Posterior cingulate gyrus (tissue), 11 donors: ENCODE results near the gene JAZF1.

ENCODE experiments used
- DNase-seq, 10 donors: peaks; one replicate each; pipeline versions ENCODE4 v3.0.0 to v3.0.0-alpha.2; 2020 to 2021; ENCODE audit warnings: mixed read lengths in 3 of 10
- intact Hi-C: fragments of 100-400 bp; cut with DNase I; formaldehyde crosslinking; loops from one replicate; pipeline ENCODE4 v1.15.1; 2023

The JAZF1 gene

DNA sequence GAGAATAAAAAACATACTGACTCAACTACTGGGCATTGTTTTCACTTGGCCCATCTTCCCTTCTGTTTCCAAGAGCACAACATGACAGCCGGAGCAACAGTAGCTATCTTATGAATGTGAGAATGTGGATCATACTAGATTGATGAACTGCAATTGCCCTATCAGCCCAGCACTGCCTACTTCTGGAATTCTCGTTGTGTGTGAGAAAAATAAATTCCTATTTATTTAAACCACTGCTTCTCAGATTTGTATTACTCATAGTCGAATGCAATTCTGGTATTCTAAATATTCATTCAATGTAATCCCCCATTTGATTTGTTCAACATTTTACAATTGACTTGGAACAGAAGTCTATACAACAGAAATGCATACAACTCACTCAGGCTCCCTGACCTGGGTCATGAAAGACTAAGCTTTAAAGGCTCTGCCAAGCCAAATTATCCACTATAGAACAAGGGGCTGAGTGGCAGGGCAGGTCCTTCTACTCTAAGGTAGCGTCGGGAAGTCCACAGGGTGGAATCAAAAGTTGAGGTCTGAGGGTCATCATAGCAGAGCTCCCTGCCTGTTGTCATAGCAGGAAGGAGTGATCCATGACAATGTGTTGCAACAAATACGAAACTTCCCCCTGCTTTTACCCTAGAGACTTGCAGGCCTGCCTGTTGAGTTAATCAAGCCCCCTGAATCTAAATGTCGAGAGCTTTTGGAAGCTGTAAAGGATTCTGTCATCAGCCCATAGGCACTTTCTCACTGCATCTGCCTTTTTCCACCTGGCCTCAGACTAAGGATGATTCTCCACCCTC is 12.4 kb upstream of the JAZF1 start:
- intact Hi-C loops: no loop called here

DNA sequence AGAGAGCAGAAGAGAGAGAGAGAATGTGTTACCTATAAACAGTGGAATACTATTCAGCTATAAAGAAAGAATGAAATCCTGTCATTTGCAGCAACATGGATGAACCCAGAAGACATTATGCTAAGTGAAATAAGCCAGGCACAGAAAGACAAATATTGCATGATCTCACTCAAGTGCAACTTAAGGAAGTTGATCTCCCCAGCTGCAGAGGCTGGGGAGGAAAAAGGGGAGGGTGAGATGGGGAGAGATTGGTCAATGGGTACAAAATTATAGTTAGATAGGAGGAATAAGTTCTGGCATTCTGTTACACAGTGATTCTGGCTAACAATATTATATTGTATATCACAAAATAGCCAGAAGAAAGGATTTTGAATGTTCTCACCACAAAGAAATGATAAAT is 11.2 kb upstream of the JAZF1 start:
- intact Hi-C loops: no loop called here
- no peak for DNase-seq

More for the DNA sequence above, 12.4 kb upstream of the JAZF1 start:
- DNase-seq: no peak

DNA sequence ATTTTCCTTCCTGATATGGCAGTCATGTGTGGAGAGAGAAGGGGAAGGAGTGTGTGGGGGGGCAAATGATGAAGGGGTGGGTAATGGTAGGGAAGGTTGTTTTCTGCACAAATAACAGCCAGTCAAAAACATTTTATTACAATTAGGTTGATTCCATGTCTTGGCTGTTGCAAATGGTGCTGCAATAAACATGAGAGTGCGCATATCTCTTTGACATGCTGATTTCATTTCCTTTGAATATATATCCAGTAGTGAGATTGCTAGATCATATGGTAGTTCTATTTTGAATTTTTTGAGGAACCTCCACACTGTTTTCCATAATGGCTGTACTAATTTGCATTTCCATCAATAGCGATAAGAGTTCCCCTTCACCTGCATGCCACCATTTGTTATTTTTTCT is 10.6 kb upstream of the JAZF1 start:
- DNase-seq: no peak

DNA sequence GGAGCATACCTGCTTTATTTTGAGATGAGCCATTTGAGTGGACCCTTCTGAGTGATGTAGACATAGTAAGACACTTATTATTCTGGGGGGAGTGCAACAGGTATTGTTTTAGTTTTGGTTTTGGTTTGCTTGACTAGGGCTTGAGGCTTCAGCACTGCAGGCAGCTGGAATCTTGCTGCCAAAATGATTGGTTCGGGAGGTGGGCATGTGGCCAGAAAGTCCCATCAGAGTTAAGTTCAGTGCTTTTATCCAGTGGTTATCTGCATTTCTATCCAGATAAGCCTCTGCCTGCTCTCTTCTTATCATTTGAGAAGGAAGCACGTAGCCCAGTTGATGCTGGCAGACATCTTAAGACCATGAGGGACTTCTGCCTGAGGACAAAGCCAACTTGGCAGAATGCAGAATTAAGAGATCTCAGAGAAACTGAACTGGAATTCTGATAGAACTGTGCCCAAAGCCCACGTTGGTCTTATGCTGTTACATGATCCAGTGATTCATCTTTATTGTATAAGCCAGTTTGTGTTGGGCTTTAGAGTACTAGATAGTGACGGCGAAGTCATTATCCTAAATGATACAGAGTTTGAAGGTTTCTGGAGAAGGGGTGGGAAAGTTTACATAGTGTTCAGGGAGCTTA is 9.6 kb upstream of the JAZF1 start:
- intact Hi-C loops: no loop called here
- DNase-seq: no peak

More for the DNA sequence above, 10.6 kb upstream of the JAZF1 start:
- intact Hi-C loops: no loop called here

DNA sequence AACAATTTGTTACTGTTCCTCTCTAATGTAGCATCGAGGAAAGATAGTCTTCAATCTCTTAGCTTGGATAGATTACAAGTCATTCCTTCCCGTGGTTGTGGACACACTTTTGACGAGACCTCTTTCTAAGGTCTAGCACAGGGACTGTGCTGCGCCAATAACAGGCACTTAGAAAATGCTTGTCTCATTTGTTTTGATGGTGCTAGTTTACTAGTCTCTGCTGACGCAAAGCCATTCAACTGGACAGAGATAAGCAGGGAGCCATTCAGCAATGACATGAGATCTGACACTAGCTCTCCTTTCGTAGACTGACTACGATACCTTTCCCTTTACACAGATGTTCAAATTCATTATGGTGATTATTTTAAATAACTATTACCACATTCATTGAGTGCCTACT is 6.4 kb upstream of the JAZF1 start:
- intact Hi-C loops: no loop called here
- DNase-seq: no peak

DNA sequence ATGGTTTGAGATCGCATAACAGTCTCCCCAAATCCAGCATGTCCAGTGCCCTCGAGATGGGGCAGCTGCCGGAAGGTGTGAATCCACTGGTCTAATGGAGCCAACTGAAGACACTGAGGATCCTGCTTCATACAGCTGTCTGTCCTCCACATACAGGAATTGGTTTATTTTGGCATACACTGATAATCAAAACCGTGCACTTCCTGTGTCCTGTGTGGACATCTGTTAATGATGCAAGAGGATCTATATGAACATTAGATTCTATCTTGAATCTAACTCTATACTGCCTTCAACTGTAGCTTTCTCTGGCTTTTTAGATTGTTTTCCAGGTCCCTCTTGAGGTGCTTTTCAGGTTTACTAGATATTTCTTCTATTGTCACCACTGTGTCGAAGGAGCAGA is 3.0 kb upstream of the JAZF1 start:
- DNase-seq: no peak
- intact Hi-C loops: loop anchor here (5.0 kb wide), 1 partner anchor 89 kb away; no protein-coding TSS in a partner anchor

DNA sequence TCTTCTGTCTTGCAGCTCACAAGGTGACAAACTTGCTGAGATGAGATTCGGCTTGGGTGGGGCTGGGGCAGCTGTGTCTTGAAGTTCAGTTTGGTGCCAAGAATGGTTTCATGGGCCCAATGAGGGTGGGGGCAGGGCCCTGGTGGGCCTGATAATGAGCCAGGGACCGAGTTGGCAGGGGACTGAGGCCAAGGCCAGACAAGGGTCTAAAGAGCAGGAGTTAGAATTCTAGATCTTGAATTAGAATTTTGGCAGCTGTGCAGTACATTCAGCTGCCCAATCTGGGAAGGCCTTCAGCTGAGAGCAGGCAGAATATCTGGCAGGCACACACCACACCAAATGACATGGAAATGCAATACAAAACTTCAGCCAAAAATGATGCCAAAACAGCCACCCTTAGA is 1.5 kb upstream of the JAZF1 start:
- intact Hi-C loops: loop anchor here (5.0 kb wide), 1 partner anchor 90 kb away; no protein-coding TSS in a partner anchor
- peak in 5 of 10 donors; percentile 11 to 82 (median 21) for DNase-seq

DNA sequence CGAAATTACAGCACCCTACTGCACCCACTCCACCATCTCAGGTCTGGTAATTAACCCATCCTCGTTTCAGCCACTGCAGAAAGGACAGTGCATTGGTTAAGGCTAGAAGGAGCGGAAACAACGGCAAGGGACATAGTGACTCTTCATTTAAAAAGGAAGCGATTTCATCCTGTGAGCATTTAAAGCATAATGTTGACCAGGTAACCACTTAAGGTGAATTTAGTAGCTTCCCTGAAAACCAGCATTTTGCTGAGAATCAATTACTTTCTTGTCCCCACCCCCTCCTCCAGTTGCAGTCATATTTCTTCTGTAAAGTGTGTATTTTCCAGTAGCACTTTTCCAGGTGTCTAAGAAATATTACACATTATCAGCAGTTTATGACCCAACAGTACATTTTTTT is 821 bp upstream of the JAZF1 start:
- no peak for DNase-seq
- intact Hi-C loops: loop anchor here (5.0 kb wide), 1 partner anchor 91 kb away; no protein-coding TSS in a partner anchor

DNA sequence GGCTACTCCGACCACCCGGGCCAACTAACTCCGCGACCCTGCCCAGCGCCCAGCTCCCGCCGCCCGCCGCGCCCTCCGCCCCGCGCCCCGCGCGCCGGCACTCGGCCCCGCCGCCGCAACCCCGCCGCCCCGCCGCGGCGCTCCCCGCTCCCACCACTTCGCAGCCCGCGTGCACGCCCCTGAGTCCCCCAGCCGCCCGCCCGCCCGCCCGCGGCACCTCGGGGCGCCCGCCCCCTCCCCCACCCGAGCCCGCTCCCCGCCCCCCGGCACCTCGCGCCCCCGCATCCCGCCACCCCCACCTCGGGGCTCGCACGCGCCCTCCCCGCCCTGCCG is 598 bp downstream of the JAZF1 start:
- intact Hi-C loops: loop anchor here (5.0 kb wide), 1 partner anchor 92 kb away; no protein-coding TSS in a partner anchor
- no peak for DNase-seq

DNA sequence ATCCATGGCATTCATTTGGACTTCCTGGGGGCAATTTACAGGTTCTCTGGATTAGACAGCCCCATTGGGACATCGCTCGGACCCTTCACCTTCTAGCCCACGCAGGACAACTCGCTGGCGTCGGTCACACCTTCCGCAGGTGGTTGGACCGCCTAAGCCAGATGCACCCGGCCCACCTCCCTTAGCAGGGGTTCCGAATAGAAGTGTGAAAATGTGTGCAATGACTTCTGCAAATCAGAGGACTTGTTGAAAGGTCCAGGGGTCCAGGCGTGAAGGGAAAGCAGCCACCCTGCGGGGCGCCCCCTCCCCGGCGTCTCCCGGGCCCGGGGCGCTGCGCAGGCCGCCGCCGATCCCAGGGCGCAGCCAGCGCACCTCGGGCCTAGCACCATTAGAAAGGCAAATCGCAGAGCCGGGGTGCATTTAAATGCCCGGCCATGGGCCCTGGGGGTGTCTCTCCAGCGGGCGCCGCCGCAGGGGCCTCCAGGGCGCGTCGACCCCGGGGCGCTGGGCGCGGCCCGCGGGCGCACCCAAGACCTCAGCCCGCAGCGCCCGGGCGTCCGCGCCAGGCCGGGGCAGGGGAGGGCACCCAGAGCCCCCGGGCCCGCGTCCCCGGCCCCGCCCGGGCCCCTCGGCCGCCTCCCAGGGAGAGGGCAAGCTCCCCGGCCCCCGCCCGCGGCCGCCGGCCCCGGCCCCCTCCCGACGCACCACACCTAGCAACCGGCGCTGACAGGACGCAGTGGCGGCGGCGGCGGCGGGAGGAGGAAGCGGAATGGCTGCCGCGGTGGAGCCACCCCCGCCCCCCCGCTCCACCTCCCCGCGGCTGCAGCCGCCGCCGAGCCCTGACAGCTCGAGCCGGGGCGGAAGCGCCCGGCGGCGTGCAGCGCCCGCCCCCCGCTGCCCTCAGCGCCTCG is 1.2 kb downstream of the JAZF1 start:
- peak; percentile 45 to 94 (median 70) for DNase-seq
- intact Hi-C loops: loop anchor here (5.0 kb wide), 2 partner anchors 37 to 93 kb away; no protein-coding TSS in a partner anchor

DNA sequence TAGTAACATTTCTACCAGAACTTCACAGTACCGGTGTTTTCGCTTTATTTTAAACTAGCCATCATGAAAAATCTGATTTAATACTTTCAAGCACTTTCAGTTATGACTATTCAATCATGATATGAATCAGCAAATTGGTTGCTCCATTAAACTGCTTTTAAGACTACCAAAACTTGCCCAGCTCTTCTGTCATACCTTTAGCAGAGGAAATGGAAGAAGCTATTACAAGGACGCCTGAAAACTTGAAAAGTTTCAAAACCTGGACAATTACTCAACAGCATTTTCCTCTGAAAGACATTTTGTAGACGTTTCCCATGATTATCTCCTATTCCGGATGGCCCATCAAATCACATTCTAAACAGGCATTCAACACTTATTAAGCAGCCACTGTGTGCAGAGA is 2.0 kb downstream of the JAZF1 start:
- no peak for DNase-seq
- intact Hi-C loops: loop anchor here (5.0 kb wide), 1 partner anchor 36 kb away; no protein-coding TSS in a partner anchor

DNA sequence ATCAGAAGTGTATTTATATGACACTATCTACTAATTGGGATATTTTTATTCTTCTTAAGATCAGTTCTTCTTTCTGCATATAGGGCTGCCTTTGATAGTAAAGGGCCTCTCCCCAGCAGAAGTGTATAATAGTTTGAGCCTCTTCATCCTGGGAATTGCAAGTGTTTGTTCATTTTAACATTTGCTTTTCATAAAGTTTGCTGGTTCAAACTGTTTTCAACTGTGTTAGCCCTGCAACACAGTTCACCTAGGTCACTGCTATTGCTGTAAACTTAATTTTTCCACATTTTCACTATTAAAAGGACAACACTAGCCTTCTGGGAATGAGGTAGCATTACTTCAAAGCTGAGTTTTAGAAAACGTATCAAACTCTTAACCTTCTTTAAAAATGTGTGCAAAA is 2.8 kb downstream of the JAZF1 start:
- no peak for DNase-seq
- intact Hi-C loops: loop anchor here (5.0 kb wide), 1 partner anchor 36 kb away; no protein-coding TSS in a partner anchor

DNA sequence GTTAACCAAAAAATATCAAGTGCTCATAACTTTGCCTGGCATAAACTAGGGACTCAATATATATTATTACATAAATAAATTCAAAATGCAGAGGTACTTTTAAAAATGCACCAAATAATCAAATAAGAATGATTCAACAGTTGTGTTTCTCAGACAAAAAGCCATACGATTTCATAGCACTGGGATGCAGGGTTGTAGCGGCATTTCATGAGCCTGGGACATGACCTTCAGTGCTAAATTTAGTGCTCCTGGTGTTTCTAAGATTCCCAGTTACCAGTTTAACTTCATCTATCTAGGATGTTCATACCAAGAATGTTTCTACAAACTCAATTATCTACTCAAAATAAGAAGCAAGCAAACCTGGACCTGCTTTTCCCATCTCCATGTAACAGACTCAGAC is 4.0 kb downstream of the JAZF1 start:
- intact Hi-C loops: loop anchor here (5.0 kb wide), 1 partner anchor 34 kb away; no protein-coding TSS in a partner anchor
- no peak for DNase-seq

DNA sequence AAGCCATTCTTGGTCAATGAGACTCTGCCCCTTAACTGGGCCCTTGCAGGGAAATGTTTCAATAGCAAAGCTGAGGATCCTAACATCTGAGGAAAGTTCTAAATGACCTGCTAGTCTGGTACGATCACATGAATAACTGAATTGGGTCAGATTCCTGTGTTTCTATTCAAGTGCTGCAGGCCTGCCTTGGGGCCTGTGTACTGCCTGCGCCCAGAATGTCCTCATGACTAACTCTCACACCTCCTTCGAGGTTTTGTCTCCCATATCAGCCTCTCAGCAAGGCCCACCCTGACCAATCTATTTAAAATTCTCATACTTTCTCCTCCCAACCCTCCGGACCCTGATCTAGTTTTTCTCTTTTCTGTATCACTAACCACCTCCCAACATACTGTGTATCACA is 4.4 kb downstream of the JAZF1 start:
- peak in 1 of 10 donors; percentile 11 for DNase-seq
- intact Hi-C loops: loop anchor here (5.0 kb wide), 1 partner anchor 34 kb away; no protein-coding TSS in a partner anchor

DNA sequence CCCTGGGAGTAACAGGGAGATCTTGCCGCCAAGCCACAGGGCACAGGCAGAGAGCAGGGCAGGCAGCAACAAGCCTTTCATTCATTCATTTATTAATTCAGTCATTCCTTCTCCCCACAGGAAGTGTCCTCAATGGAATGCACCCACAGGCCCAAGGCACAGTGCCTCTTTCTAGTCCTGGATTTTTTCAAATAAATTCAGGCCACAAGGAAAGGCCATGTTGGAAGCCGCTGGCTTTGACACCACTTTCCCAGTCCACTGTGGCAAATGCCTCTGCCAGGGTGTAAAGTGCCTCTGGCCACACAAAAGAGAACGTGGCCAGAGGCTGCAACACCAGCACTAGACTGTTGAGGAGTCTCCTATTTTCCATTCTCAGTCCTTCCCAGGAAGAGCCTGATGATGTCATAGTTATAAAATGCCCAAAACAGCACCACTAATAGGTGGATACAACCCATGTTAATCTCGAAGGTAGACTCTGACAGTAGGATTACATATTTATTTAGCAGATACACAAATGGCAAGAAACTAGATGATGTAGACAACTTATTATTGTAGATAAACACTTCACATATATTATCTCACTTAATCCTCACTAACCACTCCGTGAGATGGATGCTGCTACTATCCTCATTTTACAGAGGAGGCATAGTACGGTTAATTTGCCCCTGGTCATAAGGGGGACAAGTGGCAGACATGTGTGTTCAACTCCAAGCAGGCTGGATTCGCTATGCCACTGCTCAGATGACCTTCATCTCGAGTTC is 5.5 kb downstream of the JAZF1 start:
- intact Hi-C loops: loop anchor here (5.0 kb wide), 1 partner anchor 33 kb away; no protein-coding TSS in a partner anchor
- DNase-seq: no peak

DNA sequence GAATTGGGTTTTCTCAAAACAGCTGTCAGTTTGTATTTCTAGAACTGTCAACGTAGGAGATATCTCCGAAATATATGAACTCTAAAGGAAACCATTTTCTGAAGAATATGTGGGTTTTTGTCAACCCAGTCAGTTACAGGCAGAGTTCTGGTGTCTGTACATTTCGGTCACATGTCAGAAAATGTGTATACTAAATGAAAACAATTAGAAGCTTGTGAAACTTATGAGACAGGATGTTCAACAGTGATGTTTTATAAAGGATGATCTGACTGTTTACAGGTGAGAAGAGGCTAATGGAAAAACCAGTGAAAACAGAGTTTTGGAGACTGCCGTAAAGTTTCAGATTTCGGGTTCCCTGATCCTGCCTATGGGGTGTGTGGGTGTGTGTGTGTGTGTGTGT is 6.2 kb downstream of the JAZF1 start:
- intact Hi-C loops: no loop called here
- no peak for DNase-seq

DNA sequence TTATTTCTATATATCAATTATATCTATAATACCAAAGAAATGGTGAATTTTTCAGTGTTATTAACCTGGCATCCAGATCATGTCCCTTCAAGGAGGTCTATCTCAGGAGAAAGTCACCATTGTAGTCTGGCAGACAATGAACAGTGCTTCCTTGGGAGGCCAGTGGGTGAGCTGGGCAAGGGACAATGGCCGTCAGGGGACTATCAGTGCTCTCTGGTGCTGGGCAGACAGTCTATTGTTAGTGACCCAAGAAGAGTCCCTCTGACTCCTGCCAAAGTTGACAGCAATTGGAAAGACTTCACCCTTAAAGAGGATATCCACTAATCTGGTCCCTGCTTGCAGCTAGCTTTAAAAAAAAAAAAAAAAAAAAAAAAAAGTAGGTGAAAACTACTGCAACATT is 7.1 kb downstream of the JAZF1 start:
- intact Hi-C loops: no loop called here
- DNase-seq: peak in 3 of 10 donors; percentile 9 to 76 (median 26)

DNA sequence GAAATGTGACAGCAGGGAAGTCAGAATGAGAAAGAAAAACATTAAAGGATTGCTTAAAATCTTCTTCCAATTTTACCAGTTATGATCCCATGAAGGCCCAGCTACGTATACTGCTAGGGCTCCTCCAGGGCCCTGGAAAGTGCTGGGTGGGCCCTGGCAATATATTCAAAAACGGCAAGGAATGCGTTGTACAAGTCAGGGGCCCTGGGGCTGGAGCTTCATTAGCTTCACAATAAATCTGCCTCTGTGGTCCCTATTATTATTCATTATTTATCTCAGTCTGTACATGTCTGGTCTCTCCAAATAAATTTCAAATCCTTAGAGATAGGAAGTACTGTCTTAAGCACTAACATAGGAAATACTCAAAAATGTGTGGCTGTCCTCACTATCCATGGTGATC is 7.6 kb downstream of the JAZF1 start:
- intact Hi-C loops: no loop called here
- no peak for DNase-seq

DNA sequence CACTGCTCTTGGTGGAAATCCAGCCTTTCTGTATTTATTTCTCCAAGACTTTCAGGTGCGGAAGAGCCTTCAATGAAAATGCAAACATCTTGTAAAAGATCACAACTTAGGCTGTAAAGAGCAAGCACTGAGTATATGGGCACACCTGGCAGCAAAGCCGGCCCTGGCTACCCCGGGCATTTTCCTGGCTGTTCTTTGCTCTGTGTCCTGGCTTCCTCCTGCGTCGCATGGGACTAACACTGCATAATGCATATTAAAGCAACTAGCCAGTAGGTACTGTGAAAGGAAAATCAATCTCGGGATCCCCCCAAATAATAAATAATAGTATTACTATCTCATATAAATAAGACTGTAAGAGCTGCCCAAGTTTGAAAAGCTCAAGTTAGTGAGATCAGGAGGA is 9.9 kb downstream of the JAZF1 start:
- intact Hi-C loops: no loop called here
- no peak for DNase-seq

DNA sequence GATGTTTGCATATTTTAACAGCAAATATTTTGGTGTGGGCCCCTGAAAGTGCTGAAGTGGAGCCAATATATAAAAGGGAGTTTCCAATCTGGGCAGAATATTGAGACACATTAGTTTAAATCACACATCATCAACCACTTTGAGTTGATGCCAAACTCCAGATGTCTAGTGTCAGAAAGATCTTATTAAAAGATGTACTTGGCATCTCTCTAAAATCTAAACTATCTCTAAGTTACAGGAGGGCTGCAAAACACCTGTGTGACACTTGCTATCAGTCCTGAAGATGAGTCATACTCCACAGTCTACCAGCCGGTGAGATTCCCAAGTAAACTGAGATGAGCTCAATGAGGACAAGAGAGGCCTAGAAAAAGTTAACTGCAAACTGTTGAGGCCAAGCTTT is 11.4 kb downstream of the JAZF1 start:
- intact Hi-C loops: no loop called here
- DNase-seq: no peak
